HepG2 (cell line): ENCODE results near the gene TMA7B. TPM values are rescaled to one million over a fixed set of nuclear protein-coding genes. Genes with fewer than 3 reads are reported as not detected.

Source experiments
- ATAC-seq: fragments of 200-7000 bp; cut with Tn5 transposase; 3 replicates; pipeline ENCODE4 v1.9.1; 2020; ENCODE audit warnings: mild to moderate bottlenecking, moderate library complexity
- BruUV-seq: library from RNA; stranded (reverse); fragments of 400-500 nt; replicated peaks from 2 replicates; lab custom pipeline; 2021; lab: Mats Ljungman, UMichigan
- CTCF ChIA-PET: fragments of 300-600 bp; formaldehyde crosslinking; extraction: SDS; loops from one replicate; lab custom pipeline; 2021; ENCODE audit warnings: low total read pairs, inconsistent platforms, low intra/inter-chr PET ratio; lab: Yijun Ruan, JAX
- POLR2A ChIA-PET: fragments of 350-600 bp; sonication (Branson Sonifier 250); formaldehyde crosslinking; loops from one replicate; lab custom pipeline; 2020; ENCODE audit warnings: antibody characterized with exemption, inconsistent platforms; lab: Yijun Ruan, JAX
- DNase-seq: peaks from one replicate; pipeline ENCODE4 v3.0.0-alpha.2; 2015; ENCODE audit warnings: low spot score
- FAIRE-seq: peaks from 3 replicates; lab custom pipeline; 2011; peaks lifted over from hg19 to GRCh38; lab: Jason Lieb, UNC
- H2AFZ ChIP-seq: one replicate; pipeline ENCODE4 v1.6.1; 2011; ENCODE audit warnings: low read length, inconsistent platforms
- H3K27ac ChIP-seq: fragments of 300-600 bp; 3 replicates; pipeline ENCODE4 v1.8.0; 2011; ENCODE audit warnings: mixed run types, mild to moderate bottlenecking, mixed read lengths, low read length, inconsistent platforms; ENCODE audit not compliant: insufficient read depth; ENCODE audit errors: extremely low read length
- H3K27me3 ChIP-seq, 2 experiments: fragments of 200-600 bp in 1 of 2; 2 replicates in 1 of 2; 3 replicates in 1 of 2; pipeline versions ENCODE4 v1.6.0 to v1.8.0; 2011; ENCODE audit warnings: low read length in 2 of 2, mild to moderate bottlenecking in 2 of 2, moderate library complexity in 2 of 2, inconsistent platforms in 1 of 2; ENCODE audit not compliant: insufficient read depth in 2 of 2, control insufficient read depth in 1 of 2
- H3K36me3 ChIP-seq, 2 experiments: fragments of 200-600 bp in 1 of 2; replicated peaks in 1 of 2; 2 replicates in 1 of 2; 3 replicates in 1 of 2; pipeline versions ENCODE4 v1.5.1 to v1.8.0; 2011; ENCODE audit warnings: low read length in 2 of 2, inconsistent platforms in 1 of 2; ENCODE audit not compliant: insufficient read depth in 2 of 2, control insufficient read depth in 1 of 2
- H3K4me1 ChIP-seq: 2 replicates; pipeline ENCODE4 v1.5.1; 2012; ENCODE audit warnings: low read length, inconsistent platforms; ENCODE audit not compliant: insufficient read depth
- H3K4me2 ChIP-seq: 2 replicates; pipeline ENCODE4 v1.6.0; 2011; ENCODE audit warnings: low read depth, low read length, inconsistent platforms
- H3K4me3 ChIP-seq, 3 experiments: fragments of 200-600 bp in 1 of 3; sonication (generic), shearing (Covaris generic) in 1 of 3; replicated peaks in 1 of 3; 2 replicates each; pipeline ENCODE4 v1.5.1; 2011 to 2016; ENCODE audit warnings: low read length in 3 of 3, inconsistent platforms in 2 of 3, low read depth in 2 of 3, mild to moderate bottlenecking in 2 of 3, control low read depth in 1 of 3, mixed read lengths in 1 of 3; ENCODE audit not compliant: insufficient read depth in 1 of 3
- H3K79me2 ChIP-seq: one replicate; pipeline ENCODE4 v1.6.1; 2011; ENCODE audit warnings: low read length, inconsistent platforms; ENCODE audit not compliant: insufficient read depth
- H3K9ac ChIP-seq: 2 replicates; pipeline ENCODE4 v1.6.0; 2011; ENCODE audit warnings: mild to moderate bottlenecking, low read depth, low read length, inconsistent platforms; ENCODE audit not compliant: insufficient read depth
- H3K9me3 ChIP-seq: 2 replicates; pipeline ENCODE4 v1.5.1; 2012; ENCODE audit warnings: mild to moderate bottlenecking, low read length
- H4K20me1 ChIP-seq: 2 replicates; pipeline ENCODE4 v1.6.0; 2011; ENCODE audit warnings: inconsistent platforms, mild to moderate bottlenecking, low read length, moderate library complexity; ENCODE audit not compliant: insufficient read depth
- GTF3A ChIP-seq: sonication (generic); formaldehyde crosslinking; conservative IDR thresholded peaks from 2 replicates; pipeline ENCODE4 v1.4.0; 2020; ENCODE audit warnings: mild to moderate bottlenecking, missing genetic modification reagents
- HOXD1 ChIP-seq: sonication (generic); formaldehyde crosslinking; IDR thresholded peaks from 2 replicates; pipeline ENCODE4 v1.5.0; 2020; ENCODE audit warnings: missing genetic modification reagents
- MED1 ChIP-seq: sonication (generic); formaldehyde crosslinking; IDR thresholded peaks from 2 replicates; pipeline ENCODE4 v1.4.0; 2020; ENCODE audit warnings: missing genetic modification reagents
- MEIS2 ChIP-seq: sonication (generic); formaldehyde crosslinking; IDR thresholded peaks from 2 replicates; pipeline ENCODE4 v1.9.0; 2021; ENCODE audit warnings: mild to moderate bottlenecking, missing genetic modification reagents
- MIER3 ChIP-seq: IDR thresholded peaks from 2 replicates; pipeline ENCODE4 v1.6.1; 2016; ENCODE audit warnings: missing compliant biosample characterization, borderline replicate concordance
- NFE2L2 ChIP-seq: fragments of 150-350 bp; IDR thresholded peaks from 2 replicates; pipeline ENCODE4 v1.6.1; 2014; ENCODE audit warnings: low read length
- NR2C2 ChIP-seq: sonication (generic); formaldehyde crosslinking; IDR thresholded peaks from 2 replicates; pipeline ENCODE4 v1.4.0; 2020; ENCODE audit warnings: missing genetic modification reagents, mild to moderate bottlenecking, moderate library complexity, borderline replicate concordance
- SRSF4 ChIP-seq: fragments of 200-400 bp; formaldehyde crosslinking; IDR thresholded peaks from one replicate; pipeline ENCODE4 v1.6.1; 2018; ENCODE audit warnings: mild to moderate bottlenecking, low read depth, low read length, moderate library complexity; ENCODE audit not compliant: poor library complexity, severe bottlenecking
- TP53 ChIP-seq: sonication (generic); formaldehyde crosslinking; conservative IDR thresholded peaks from 2 replicates; pipeline ENCODE4 v1.4.0; 2020; ENCODE audit warnings: missing genetic modification reagents
- ZBTB7A ChIP-seq: sonication (generic); formaldehyde crosslinking; IDR thresholded peaks from 2 replicates; pipeline ENCODE4 v1.8.0; 2022; ENCODE audit warnings: mild to moderate bottlenecking, missing genetic modification reagents
- ZNF260 ChIP-seq: sonication (generic); formaldehyde crosslinking; IDR thresholded peaks from 2 replicates; pipeline ENCODE4 v1.4.0; 2020; ENCODE audit warnings: missing genetic modification reagents, low read depth, mild to moderate bottlenecking, borderline replicate concordance
- ZNF883 ChIP-seq: sonication (generic); formaldehyde crosslinking; IDR thresholded peaks from 2 replicates; pipeline ENCODE4 v1.5.1; 2020; ENCODE audit warnings: mild to moderate bottlenecking, missing genetic modification reagents; ENCODE audit errors: not compliant biosample characterization
- WGBS: methylation state at CpG from one replicate; pipeline ENCODE4 v1.1.6; 2017; ENCODE audit warnings: low lambda C conversion rate; 5-methylcytosine and 5-hydroxymethylcytosine counted together
- in situ Hi-C: cut with HindIII; loops from 2 replicates; pipeline ENCODE4 v1.10.0; 2017; ENCODE audit warnings: low pct_unique_long_range_greater_than_20kb; ENCODE audit not compliant: extremely low pct_ligation_motif_present
- intact Hi-C: fragments of 100-400 bp; cut with micrococcal nuclease; formaldehyde crosslinking; loops from one replicate; pipeline ENCODE4 v1.10.0; 2022; ENCODE audit not compliant: unreplicated experiment
- polyA plus RNA-seq, 8 experiments: library from polyadenylated mRNA; depleted of rRNA in 3 of 8; stranded (reverse) in 7 of 8; unstranded in 1 of 8; fragments of >200 nt; fragmentation: Illumina TruSeq in 4 of 8; extraction: Trizol in 4 of 8; gene quantifications; 2 replicates each; pipeline versions ENCODE4 v1.2.1 to v1.2.3, GENCODE V29; 2011 to 2016; ENCODE audit warnings: low read depth in 4 of 8, missing spikeins in 1 of 8, mixed read lengths in 1 of 8; ENCODE audit not compliant: insufficient read depth in 1 of 8
- total RNA-seq, 5 experiments: library from RNA; depleted of rRNA; stranded (reverse); fragments of >200 nt; fragmentation: Illumina TruSeq; extraction: Trizol; gene quantifications; 2 replicates each; pipeline ENCODE4 v1.2.3, GENCODE V29; 2016; ENCODE audit warnings: low read depth in 1 of 5
- TF ChIP-seq, protein P1 (sequence below): sonication (generic); formaldehyde crosslinking; IDR thresholded peaks from 2 replicates; pipeline ENCODE4 v1.4.0; 2020; ENCODE audit warnings: missing genetic modification reagents
- TF ChIP-seq, protein P2 (sequence below): sonication (generic); formaldehyde crosslinking; IDR thresholded peaks from 2 replicates; pipeline ENCODE4 v1.4.0; 2020; ENCODE audit warnings: missing genetic modification reagents, mild to moderate bottlenecking, borderline replicate concordance
- TF ChIP-seq, protein P3 (sequence below): sonication (generic); formaldehyde crosslinking; IDR thresholded peaks from 2 replicates; pipeline ENCODE4 v1.5.0; 2020; ENCODE audit warnings: missing genetic modification reagents
- TF ChIP-seq, protein P4 (sequence below): sonication (generic); formaldehyde crosslinking; IDR thresholded peaks from 2 replicates; pipeline ENCODE4 v1.4.0; 2020; ENCODE audit warnings: mild to moderate bottlenecking, low read depth, missing genetic modification reagents
- TF ChIP-seq, protein P5 (sequence below): sonication (generic); formaldehyde crosslinking; IDR thresholded peaks from 2 replicates; pipeline ENCODE4 v1.9.0; 2021; ENCODE audit warnings: missing genetic modification reagents, borderline replicate concordance

Gene TMA7B
- total and polyA plus RNA-seq, 2 of the 13 experiments (the other 11 are each of a cell fraction or from before 2014, with no cell fraction given) = not detected

DNA sequence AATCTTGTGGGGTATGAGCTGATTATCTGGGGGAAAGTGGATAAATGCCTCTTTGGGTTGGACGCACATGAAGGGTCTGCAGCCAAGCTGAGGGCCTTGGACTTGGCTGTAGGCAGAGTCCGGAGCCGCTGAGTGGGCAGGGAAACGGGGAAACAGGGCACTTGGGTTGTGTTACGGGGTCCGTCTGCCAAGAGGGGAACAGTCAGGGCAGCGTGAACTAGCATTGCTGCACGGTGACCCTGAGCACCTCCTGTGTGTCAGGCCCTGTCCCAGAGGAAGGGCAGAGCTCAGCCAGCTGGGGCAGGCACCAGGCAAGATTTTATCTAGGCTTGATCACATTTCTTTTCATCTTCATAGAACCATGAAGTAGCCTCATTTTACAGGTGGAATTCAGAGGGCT, 46.4 kb downstream of the TMA7B start:
- intact Hi-C loops = no loop called here
- Histone ChIP-seq H4K20me1 (no peaks in the 10 kb centered on the region), H3K27me3 (peaks cover 4 to 54% of the 10 kb centered on the region in 2 experiments; a peak in 3 of 5 replicates), H3K27ac (no peak overlapping the region), H3K4me1 (peaks cover 13% of the 10 kb centered on the region), H3K4me3 (no peak overlapping the region), H2AFZ (no peak overlapping the region), H3K79me2 (no peaks in the 10 kb centered on the region), H3K36me3 (no peaks in the 10 kb centered on the region), H3K9ac (no peak overlapping the region), H3K4me2 (no peak overlapping the region), H3K9me3 (no peaks in the 10 kb centered on the region)
- WGBS = 37% methylated on average over 6 of the region's 8 CpGs
- no TSS peak for BruUV-seq
- DNase-seq (no peak), FAIRE-seq (no peak), ATAC-seq (no peak)
- TF ChIP-seq NR2C2 (CRISPR knock-in tag) (no peak), MIER3 (no peak), GTF3A (no peak), TP53 (CRISPR knock-in tag) (no peak), SRSF4 (no peak), ZNF260 (no peak), MED1 (CRISPR knock-in tag) (no peak), ZNF883 (CRISPR knock-in tag) (no peak), ZBTB7A (CRISPR knock-in tag) (no peak), NFE2L2 (no peak), MEIS2 (no peak), HOXD1 (CRISPR knock-in tag) (no peak)
- TF ChIP-seq, protein P1, sequence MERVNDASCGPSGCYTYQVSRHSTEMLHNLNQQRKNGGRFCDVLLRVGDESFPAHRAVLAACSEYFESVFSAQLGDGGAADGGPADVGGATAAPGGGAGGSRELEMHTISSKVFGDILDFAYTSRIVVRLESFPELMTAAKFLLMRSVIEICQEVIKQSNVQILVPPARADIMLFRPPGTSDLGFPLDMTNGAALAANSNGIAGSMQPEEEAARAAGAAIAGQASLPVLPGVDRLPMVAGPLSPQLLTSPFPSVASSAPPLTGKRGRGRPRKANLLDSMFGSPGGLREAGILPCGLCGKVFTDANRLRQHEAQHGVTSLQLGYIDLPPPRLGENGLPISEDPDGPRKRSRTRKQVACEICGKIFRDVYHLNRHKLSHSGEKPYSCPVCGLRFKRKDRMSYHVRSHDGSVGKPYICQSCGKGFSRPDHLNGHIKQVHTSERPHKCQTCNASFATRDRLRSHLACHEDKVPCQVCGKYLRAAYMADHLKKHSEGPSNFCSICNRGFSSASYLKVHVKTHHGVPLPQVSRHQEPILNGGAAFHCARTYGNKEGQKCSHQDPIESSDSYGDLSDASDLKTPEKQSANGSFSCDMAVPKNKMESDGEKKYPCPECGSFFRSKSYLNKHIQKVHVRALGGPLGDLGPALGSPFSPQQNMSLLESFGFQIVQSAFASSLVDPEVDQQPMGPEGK = no peak
- TF ChIP-seq, protein P2, sequence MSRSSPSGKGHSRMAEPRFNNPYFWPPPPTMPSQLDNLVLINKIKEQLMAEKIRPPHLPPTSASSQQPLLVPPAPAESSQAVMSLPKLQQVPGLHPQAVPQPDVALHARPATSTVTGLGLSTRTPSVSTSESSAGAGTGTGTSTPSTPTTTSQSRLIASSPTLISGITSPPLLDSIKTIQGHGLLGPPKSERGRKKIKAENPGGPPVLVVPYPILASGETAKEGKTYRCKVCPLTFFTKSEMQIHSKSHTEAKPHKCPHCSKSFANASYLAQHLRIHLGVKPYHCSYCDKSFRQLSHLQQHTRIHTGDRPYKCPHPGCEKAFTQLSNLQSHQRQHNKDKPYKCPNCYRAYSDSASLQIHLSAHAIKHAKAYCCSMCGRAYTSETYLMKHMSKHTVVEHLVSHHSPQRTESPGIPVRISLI (CRISPR knock-in tag) = no peak
- TF ChIP-seq, protein P3, sequence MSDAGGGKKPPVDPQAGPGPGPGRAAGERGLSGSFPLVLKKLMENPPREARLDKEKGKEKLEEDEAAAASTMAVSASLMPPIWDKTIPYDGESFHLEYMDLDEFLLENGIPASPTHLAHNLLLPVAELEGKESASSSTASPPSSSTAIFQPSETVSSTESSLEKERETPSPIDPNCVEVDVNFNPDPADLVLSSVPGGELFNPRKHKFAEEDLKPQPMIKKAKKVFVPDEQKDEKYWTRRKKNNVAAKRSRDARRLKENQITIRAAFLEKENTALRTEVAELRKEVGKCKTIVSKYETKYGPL (CRISPR knock-in tag) = no peak
- TF ChIP-seq, protein P4, sequence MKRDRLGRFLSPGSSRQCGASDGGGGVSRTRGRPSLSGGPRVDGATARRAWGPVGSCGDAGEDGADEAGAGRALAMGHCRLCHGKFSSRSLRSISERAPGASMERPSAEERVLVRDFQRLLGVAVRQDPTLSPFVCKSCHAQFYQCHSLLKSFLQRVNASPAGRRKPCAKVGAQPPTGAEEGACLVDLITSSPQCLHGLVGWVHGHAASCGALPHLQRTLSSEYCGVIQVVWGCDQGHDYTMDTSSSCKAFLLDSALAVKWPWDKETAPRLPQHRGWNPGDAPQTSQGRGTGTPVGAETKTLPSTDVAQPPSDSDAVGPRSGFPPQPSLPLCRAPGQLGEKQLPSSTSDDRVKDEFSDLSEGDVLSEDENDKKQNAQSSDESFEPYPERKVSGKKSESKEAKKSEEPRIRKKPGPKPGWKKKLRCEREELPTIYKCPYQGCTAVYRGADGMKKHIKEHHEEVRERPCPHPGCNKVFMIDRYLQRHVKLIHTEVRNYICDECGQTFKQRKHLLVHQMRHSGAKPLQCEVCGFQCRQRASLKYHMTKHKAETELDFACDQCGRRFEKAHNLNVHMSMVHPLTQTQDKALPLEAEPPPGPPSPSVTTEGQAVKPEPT = no peak
- TF ChIP-seq, protein P5, sequence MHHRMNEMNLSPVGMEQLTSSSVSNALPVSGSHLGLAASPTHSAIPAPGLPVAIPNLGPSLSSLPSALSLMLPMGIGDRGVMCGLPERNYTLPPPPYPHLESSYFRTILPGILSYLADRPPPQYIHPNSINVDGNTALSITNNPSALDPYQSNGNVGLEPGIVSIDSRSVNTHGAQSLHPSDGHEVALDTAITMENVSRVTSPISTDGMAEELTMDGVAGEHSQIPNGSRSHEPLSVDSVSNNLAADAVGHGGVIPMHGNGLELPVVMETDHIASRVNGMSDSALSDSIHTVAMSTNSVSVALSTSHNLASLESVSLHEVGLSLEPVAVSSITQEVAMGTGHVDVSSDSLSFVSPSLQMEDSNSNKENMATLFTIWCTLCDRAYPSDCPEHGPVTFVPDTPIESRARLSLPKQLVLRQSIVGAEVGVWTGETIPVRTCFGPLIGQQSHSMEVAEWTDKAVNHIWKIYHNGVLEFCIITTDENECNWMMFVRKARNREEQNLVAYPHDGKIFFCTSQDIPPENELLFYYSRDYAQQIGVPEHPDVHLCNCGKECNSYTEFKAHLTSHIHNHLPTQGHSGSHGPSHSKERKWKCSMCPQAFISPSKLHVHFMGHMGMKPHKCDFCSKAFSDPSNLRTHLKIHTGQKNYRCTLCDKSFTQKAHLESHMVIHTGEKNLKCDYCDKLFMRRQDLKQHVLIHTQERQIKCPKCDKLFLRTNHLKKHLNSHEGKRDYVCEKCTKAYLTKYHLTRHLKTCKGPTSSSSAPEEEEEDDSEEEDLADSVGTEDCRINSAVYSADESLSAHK (CRISPR knock-in tag) = no peak
- in situ Hi-C loops = no loop called here
- ChIA-PET CTCF (no interaction called here), POLR2A (no interaction called here)
